Breast epithelium (tissue), 3 donors: ENCODE measurements around the gene CNMD.

ENCODE experiments used
- POLR2A ChIP-seq: fragments of 450-650 bp; IDR thresholded peaks from one replicate; pipeline ENCODE4 v1.6.1; 2016; ENCODE audit warnings: antibody characterized with exemption, mild to moderate bottlenecking, moderate library complexity
- POLR2AphosphoS5 ChIP-seq, 3 donors: sonication (generic); formaldehyde crosslinking; IDR thresholded peaks; one replicate each; pipeline ENCODE4 v1.6.1; 2017; ENCODE audit warnings: antibody characterized with exemption in 3 of 3
- TF ChIP-seq, protein P1 (sequence below), 3 donors: fragments of 450-650 bp; IDR thresholded peaks; one replicate each; pipeline ENCODE4 v1.5.1; 2016 to 2017; ENCODE audit warnings: antibody characterized with exemption in 3 of 3, mild to moderate bottlenecking in 3 of 3, moderate library complexity in 3 of 3

DNA sequence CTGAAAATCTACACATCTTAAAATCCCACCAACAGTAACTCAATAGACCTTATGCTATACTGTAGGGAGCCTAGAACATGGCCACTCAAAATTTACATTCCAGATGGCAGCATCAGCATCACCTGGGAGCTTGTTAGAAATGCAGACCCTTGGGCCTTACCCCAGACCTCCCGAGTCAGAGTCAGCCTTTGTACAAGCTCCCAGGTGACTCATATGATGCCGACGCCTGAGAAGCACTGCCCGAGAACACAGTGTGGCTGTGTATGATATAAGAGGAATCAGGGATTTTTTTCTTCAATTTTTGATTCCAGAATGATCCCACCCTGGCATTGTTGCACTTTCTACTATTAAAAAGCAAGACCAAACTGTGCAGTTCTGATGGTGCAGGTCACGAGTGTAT is 35.9 kb upstream of the CNMD start:
- TF ChIP-seq POLR2AphosphoS5 (IDR thresholded peaks at IDR 0.05) = no peak
- no peak for TF ChIP-seq POLR2A
- TF ChIP-seq, protein P1, sequence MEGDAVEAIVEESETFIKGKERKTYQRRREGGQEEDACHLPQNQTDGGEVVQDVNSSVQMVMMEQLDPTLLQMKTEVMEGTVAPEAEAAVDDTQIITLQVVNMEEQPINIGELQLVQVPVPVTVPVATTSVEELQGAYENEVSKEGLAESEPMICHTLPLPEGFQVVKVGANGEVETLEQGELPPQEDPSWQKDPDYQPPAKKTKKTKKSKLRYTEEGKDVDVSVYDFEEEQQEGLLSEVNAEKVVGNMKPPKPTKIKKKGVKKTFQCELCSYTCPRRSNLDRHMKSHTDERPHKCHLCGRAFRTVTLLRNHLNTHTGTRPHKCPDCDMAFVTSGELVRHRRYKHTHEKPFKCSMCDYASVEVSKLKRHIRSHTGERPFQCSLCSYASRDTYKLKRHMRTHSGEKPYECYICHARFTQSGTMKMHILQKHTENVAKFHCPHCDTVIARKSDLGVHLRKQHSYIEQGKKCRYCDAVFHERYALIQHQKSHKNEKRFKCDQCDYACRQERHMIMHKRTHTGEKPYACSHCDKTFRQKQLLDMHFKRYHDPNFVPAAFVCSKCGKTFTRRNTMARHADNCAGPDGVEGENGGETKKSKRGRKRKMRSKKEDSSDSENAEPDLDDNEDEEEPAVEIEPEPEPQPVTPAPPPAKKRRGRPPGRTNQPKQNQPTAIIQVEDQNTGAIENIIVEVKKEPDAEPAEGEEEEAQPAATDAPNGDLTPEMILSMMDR (IDR thresholded peaks at IDR 0.05) = no peak
